GM12891 (cell line): ENCODE data around the gene PPP1R17.

Experiments used
- POLR2A ChIP-seq: IDR thresholded peaks from 2 replicates; pipeline ENCODE4 v1.6.1; 2011; ENCODE audit warnings: low read depth, low read length, control low read depth
- TAF1 ChIP-seq: IDR thresholded peaks from 2 replicates; pipeline ENCODE4 v1.6.1; 2011; ENCODE audit warnings: low read depth, low read length, control low read depth

GRCh38 chr7:31692871-31693270 lies 5.9 kb downstream of the PPP1R17 start:
- no peak for TF ChIP-seq POLR2A
- no peak for TF ChIP-seq TAF1
